ENCODE measurements around the gene SLC7A8. TPM values are rescaled to one million over a fixed set of nuclear protein-coding genes. Genes with fewer than 3 reads are reported as not detected.

SLC7A8 gene
- total RNA-seq, 1 experiment from 2014 or later, result 77.9 TPM

DNA sequence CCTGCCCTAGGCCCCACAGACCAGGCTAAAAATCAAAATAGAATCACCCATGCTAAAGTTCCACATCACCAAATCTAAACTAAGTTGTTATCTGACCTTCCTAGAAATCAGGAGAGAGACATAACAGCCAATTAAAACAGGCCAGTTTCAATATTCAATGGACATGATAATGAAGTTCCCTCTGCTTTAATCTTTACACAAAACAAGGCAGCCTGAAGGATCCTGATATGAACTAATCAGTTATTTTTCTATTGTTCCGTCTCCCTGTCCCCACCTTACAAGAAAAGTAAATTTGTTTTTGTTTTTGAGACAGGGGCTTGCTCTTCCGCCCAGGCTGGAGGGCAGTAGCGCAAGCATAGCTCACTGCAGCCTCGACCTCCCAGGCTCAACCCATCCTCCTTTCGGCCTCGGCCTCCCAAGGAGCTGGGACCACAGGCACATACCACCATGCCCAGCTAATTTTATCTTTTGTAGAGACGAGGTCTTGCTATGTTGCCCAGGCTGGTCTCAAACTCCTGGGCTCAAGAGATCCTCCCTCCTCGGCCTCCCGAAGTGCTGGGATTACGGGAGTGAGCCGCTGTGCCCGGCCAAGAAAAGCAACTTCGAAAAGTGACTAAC lies 59.0 kb downstream of the SLC7A8 start:
- Histone ChIP-seq H3K9ac (ENCODE audit: extremely low read depth, insufficient read length, low read length) (no peak overlapping the region), H2BK12ac (ENCODE audit: insufficient read length, low read depth, low read length) (no peak overlapping the region), H3K23me2 (ENCODE audit: insufficient read length, low read depth, low read length, poor library complexity, severe bottlenecking) (no peaks in the 10 kb centered on the region), H2BK5ac (ENCODE audit: insufficient read length, low read length) (no peak overlapping the region), H3K27ac (ENCODE audit: insufficient read length, low read depth, low read length) (no peak overlapping the region), H3K23ac (ENCODE audit: insufficient read length, low read depth, low read length) (no peak overlapping the region), H2BK15ac (ENCODE audit: low read depth, low read length) (no peak overlapping the region), H4K91ac (ENCODE audit: insufficient read length, low read depth, low read length) (no peak overlapping the region), H3K18ac (ENCODE audit: insufficient read length, low read depth, low read length) (no peak overlapping the region), H2BK20ac (ENCODE audit: low read depth, low read length, poor library complexity, severe bottlenecking) (no peak overlapping the region), H2AK5ac (ENCODE audit: insufficient read length, low read length) (no peak overlapping the region), H3K4me2 (ENCODE audit: insufficient read depth, insufficient read length, low read length) (no peak overlapping the region), H3K4me1 (ENCODE audit: insufficient read depth, low read length) (peaks cover 11% of the 10 kb centered on the region), H3K14ac (ENCODE audit: insufficient read depth, low read length) (no peak overlapping the region), H3K79me2 (ENCODE audit: insufficient read depth, low read length) (no peaks in the 10 kb centered on the region), H3K4ac (ENCODE audit: low read depth, low read length) (no peak overlapping the region), H3K9me3 (ENCODE audit: control insufficient read depth, low read depth, low read length) (no peaks in the 10 kb centered on the region), H4K20me1 (ENCODE audit: control insufficient read depth, insufficient read depth, insufficient read length) (no peaks in the 10 kb centered on the region), H2BK120ac (ENCODE audit: low read depth, low read length, poor library complexity, severe bottlenecking) (no peak overlapping the region), H3K56ac (ENCODE audit: insufficient read length, low read depth, low read length) (no peak overlapping the region), H2AFZ (ENCODE audit: low read length) (no peak overlapping the region), H4K5ac (ENCODE audit: insufficient read length, low read depth, low read length) (no peak overlapping the region), H3K27me3 (ENCODE audit: insufficient read depth, low read length) (no peaks in the 10 kb centered on the region), H3K79me1 (ENCODE audit: insufficient read depth, low read depth, low read length, poor library complexity, severe bottlenecking) (no peaks in the 10 kb centered on the region), H4K8ac (replicated peaks; ENCODE audit: insufficient read length, low read depth, low read length) (no peak overlapping the region), H3T11ph (ENCODE audit: low read length) (no peak overlapping the region)
- H3K4me3 Mint-ChIP-seq, result no peak overlapping the region
- TF ChIP-seq, protein P1, sequence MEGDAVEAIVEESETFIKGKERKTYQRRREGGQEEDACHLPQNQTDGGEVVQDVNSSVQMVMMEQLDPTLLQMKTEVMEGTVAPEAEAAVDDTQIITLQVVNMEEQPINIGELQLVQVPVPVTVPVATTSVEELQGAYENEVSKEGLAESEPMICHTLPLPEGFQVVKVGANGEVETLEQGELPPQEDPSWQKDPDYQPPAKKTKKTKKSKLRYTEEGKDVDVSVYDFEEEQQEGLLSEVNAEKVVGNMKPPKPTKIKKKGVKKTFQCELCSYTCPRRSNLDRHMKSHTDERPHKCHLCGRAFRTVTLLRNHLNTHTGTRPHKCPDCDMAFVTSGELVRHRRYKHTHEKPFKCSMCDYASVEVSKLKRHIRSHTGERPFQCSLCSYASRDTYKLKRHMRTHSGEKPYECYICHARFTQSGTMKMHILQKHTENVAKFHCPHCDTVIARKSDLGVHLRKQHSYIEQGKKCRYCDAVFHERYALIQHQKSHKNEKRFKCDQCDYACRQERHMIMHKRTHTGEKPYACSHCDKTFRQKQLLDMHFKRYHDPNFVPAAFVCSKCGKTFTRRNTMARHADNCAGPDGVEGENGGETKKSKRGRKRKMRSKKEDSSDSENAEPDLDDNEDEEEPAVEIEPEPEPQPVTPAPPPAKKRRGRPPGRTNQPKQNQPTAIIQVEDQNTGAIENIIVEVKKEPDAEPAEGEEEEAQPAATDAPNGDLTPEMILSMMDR (conservative IDR thresholded peaks at IDR 0.05), result no peak
- H3K36me3 Mint-ChIP-seq (ENCODE audit: insufficient read depth in 1 of 3, low read depth in 3 of 3), result peaks cover 17 to 26% (median 26%) of the 10 kb centered on the region in 3 experiments; a peak in 6 of 7 replicates
- WGBS (ENCODE audit: extremely low coverage, insufficient read length, low lambda C conversion rate), result no CpG with 5 or more reads among the region's 13 CpGs
- peaks cover 50 to 51% of the 10 kb centered on the region in 2 experiments for H3K4me1 Mint-ChIP-seq
- no peaks in the 10 kb centered on the region for H3K9me3 Mint-ChIP-seq
- peaks cover 2% of the 10 kb centered on the region; the same call in 1 of the 2 replicates for H3K27me3 Mint-ChIP-seq (ENCODE audit: low read depth)
- no peak for DNase-seq
- H3K27ac Mint-ChIP-seq, result peak overlapping the region in 1 of 3 experiments; percentile 58; a peak in 1 of 7 replicates

Data from H9 (cell line).